ENCODE measurements around the gene SUMO3.

GRCh38 chr21:44849616-44850130, 31.8 kb upstream of the SUMO3 start:
- TF ChIP-seq CTCF (IDR thresholded peaks at IDR 0.05) (no peak), POLR2A (IDR thresholded peaks at IDR 0.05) (no peak), POLR2AphosphoS5 (IDR thresholded peaks at IDR 0.05) (peak in 2 of 3 donors; percentile 49 to 57)
